ENCODE measurements around the gene POGZ. TPM values are rescaled to one million over a fixed set of nuclear protein-coding genes. Genes with fewer than 3 reads are reported as not detected.

POGZ gene
- total RNA-seq, 1 experiment from 2014 or later = 76.0 TPM

DNA sequence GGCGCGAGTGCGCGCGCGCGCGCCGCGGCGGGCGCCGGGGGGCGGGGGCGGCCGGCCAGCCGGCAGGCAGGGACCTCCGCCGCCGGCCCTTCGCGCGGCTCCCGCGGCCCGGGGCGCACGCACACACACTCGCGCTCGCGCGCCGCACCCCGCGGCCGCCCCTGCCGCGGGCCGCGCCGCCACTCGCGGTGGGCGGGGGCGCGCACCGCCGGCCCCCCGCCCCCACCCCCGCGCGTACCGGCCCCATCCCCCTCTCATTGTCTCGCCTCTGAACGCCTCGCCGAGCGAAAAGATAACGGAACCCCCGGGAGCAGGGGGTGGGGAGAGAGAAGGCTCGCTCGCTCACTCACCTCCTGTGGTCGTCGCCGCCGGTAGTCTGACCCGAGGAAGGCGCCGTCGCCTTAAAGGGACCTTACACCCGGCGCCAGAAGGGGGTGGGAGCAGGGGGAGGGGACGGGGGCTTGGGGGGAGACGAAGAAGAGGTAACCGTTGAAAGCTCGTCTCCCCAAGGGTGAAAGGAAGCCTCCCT lies 428 bp downstream of the POGZ start:
- DNase-seq (ENCODE audit: low read depth, low spot score) (no peak), ATAC-seq (peak; percentile 81)
- TF ChIP-seq, protein P1, sequence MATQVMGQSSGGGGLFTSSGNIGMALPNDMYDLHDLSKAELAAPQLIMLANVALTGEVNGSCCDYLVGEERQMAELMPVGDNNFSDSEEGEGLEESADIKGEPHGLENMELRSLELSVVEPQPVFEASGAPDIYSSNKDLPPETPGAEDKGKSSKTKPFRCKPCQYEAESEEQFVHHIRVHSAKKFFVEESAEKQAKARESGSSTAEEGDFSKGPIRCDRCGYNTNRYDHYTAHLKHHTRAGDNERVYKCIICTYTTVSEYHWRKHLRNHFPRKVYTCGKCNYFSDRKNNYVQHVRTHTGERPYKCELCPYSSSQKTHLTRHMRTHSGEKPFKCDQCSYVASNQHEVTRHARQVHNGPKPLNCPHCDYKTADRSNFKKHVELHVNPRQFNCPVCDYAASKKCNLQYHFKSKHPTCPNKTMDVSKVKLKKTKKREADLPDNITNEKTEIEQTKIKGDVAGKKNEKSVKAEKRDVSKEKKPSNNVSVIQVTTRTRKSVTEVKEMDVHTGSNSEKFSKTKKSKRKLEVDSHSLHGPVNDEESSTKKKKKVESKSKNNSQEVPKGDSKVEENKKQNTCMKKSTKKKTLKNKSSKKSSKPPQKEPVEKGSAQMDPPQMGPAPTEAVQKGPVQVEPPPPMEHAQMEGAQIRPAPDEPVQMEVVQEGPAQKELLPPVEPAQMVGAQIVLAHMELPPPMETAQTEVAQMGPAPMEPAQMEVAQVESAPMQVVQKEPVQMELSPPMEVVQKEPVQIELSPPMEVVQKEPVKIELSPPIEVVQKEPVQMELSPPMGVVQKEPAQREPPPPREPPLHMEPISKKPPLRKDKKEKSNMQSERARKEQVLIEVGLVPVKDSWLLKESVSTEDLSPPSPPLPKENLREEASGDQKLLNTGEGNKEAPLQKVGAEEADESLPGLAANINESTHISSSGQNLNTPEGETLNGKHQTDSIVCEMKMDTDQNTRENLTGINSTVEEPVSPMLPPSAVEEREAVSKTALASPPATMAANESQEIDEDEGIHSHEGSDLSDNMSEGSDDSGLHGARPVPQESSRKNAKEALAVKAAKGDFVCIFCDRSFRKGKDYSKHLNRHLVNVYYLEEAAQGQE (IDR thresholded peaks at IDR 0.05; ENCODE audit: insufficient read depth in 1 of 2, low read depth in 2 of 2, low read length in 1 of 2) = no peak
- TF ChIP-seq SIN3A (IDR thresholded peaks at IDR 0.05; ENCODE audit: borderline replicate concordance, insufficient read depth, low read depth, low read length) = no peak; the same call in 1 of the 2 replicates
- peak; percentile 66; the same call in 1 of the 2 replicates for TF ChIP-seq POLR2AphosphoS5 (IDR thresholded peaks at IDR 0.05; ENCODE audit: low read depth, low read length)
- TF ChIP-seq, protein P2, sequence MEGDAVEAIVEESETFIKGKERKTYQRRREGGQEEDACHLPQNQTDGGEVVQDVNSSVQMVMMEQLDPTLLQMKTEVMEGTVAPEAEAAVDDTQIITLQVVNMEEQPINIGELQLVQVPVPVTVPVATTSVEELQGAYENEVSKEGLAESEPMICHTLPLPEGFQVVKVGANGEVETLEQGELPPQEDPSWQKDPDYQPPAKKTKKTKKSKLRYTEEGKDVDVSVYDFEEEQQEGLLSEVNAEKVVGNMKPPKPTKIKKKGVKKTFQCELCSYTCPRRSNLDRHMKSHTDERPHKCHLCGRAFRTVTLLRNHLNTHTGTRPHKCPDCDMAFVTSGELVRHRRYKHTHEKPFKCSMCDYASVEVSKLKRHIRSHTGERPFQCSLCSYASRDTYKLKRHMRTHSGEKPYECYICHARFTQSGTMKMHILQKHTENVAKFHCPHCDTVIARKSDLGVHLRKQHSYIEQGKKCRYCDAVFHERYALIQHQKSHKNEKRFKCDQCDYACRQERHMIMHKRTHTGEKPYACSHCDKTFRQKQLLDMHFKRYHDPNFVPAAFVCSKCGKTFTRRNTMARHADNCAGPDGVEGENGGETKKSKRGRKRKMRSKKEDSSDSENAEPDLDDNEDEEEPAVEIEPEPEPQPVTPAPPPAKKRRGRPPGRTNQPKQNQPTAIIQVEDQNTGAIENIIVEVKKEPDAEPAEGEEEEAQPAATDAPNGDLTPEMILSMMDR (IDR thresholded peaks at IDR 0.05) = no peak
- no peak for TF ChIP-seq TCF7L2 (IDR thresholded peaks at IDR 0.05; ENCODE audit: low read depth, low read length)
- Histone ChIP-seq H3K27me3 (ENCODE audit: control insufficient read depth, insufficient read depth, low read length) (no peaks in the 10 kb centered on the region), H3K27ac (ENCODE audit: low read length) (no peak overlapping the region), H3K4me3 (ENCODE audit: low read depth in 2 of 2, low read length in 2 of 2) (peak overlapping the region; percentile 36 to 49), H3K9me3 (ENCODE audit: control insufficient read depth, insufficient read depth, low read depth, low read length) (no peaks in the 10 kb centered on the region), H3K4me1 (ENCODE audit: control insufficient read depth, insufficient read depth, low read length) (peaks cover 18% of the 10 kb centered on the region), H3K36me3 (ENCODE audit: control insufficient read depth, insufficient read depth, low read length) (no peaks in the 10 kb centered on the region)
- intact Hi-C loops (cut with micrococcal nuclease; ENCODE audit: unreplicated experiment) (no loop called here), in situ Hi-C loops (cut with HindIII; ENCODE audit: low pct_unique_long_range_greater_than_20kb, low sequenced_read_pairs) (no loop called here)
- BruUV-seq (replicated peaks) = no TSS peak
- ChIA-PET CTCF (no interaction called here), POLR2A (interaction anchor here (0.6 to 0.9 kb wide), 4 partner anchors 14 to 81 kb away, joined by 3 to 4 read pairs (median 3); partner anchors contain the start of gene TUFT1)

DNA sequence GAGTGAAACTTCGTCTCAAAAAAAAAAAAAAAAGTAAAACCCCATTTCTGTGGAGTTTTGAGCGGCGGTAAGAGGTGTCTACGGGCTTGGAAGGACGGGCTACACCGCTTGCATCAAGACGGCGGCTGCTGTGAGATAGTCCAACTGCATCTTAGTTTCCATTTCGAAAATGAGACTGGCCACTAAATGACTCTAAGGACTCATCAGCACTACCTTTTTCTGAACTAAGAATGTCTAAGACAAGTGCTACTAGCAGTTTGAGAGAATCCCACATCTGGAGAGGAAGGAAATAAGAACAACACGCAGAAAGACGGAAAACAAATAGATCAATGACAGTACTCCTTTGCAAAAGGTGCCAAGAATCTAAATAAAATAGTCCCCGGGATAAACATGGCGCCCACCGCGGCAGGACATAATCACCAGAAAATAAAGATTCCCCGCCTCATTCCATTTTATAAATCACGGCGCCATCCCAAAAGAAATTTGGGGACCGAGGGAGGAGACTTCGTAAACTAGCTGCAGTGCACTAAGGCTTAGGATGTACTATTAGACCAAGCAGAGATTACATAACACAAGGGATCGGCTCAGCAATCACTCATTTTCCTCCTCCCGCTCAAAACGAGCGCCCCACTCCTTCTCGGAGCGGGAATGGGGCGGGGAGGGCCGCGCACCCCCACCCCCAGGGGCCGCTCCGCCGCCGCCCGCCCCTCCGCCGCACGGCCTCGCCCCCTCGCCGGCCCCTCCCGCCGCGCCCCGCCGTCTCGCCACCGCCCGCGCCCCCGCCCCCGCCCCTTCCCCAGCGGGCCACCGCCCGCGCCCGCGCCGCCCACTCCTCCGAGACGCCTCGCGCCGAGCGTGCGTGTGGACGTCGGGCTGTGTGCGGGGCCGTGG lies 1.1 kb downstream of the POGZ start:
- H3K4me3 ChIP-seq (ENCODE audit: low read depth in 2 of 2, low read length in 2 of 2) = peak overlapping the region; percentile 84 to 91
- H3K27ac ChIP-seq (ENCODE audit: low read length) = peak overlapping the region; percentile 98
- intact Hi-C loops (cut with micrococcal nuclease; ENCODE audit: unreplicated experiment) (no loop called here), in situ Hi-C loops (cut with HindIII; ENCODE audit: low pct_unique_long_range_greater_than_20kb, low sequenced_read_pairs) (no loop called here)
- ATAC-seq = peak; percentile 80
- TF ChIP-seq SIN3A (IDR thresholded peaks at IDR 0.05; ENCODE audit: borderline replicate concordance, insufficient read depth, low read depth, low read length) (peak; percentile 88), POLR2AphosphoS5 (IDR thresholded peaks at IDR 0.05; ENCODE audit: low read depth, low read length) (peak; percentile 78; the same call in 1 of the 2 replicates)
- TF ChIP-seq, protein P1 (IDR thresholded peaks at IDR 0.05; ENCODE audit: insufficient read depth in 1 of 2, low read depth in 2 of 2, low read length in 1 of 2) = no peak
- DNase-seq (ENCODE audit: low read depth, low spot score) = no peak
- CTCF ChIA-PET = no interaction called here
- no peaks in the 10 kb centered on the region for H3K27me3 ChIP-seq (ENCODE audit: control insufficient read depth, insufficient read depth, low read length)
- BruUV-seq (replicated peaks) = no TSS peak
- peaks cover 18% of the 10 kb centered on the region for H3K4me1 ChIP-seq (ENCODE audit: control insufficient read depth, insufficient read depth, low read length)
- H3K9me3 ChIP-seq (ENCODE audit: control insufficient read depth, insufficient read depth, low read depth, low read length) = no peaks in the 10 kb centered on the region
- H3K36me3 ChIP-seq (ENCODE audit: control insufficient read depth, insufficient read depth, low read length) = no peaks in the 10 kb centered on the region
- POLR2A ChIA-PET = interaction anchor here (0.6 kb wide), 1 partner anchor 46 kb away, joined by 4 read pairs; no protein-coding TSS in a partner anchor
